Measurements from ENCODE around the gene AFF3.
"Not testable (repeated sequence)": the region's sequence is repeated elsewhere in the genome, so short reads cannot be mapped to it uniquely, and the experiment has no call there.

Gene AFF3

DNA sequence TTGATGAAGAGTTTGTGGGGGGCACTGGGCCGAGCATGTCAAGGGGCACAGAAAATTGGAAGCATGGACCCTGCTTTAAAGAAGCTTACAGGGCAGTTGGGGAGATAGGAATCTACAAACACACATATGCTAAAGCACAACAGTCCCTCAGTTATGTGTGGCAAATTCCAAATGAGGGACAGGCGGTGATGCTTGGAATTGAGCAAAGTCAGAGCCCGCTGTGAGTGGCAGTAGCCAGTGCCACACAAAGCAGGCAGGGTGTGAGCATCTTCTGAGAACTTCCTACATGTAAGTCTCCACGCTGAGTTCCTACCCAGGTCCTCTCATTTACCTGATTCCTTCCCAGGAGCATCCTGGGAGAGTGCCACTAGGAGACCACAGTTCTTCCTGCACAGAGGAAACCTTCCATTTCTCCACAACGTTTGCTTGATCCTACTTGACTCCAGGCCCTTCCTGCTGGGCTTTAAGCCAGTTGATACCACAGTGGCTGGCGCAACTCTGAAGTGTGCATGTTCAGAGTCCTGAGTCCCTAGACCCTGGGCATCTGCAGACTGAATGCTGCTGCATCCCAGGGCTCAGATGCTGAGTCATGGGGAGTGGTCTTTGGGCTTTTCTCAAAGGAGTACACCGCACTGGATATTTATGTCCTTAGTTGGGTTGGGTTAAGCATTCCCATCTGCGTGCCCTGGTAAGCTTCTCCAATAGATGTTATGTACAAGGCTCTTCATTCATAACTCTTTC lies 365.3 kb downstream of the AFF3 start:
- no peak for DNase-seq

DNA sequence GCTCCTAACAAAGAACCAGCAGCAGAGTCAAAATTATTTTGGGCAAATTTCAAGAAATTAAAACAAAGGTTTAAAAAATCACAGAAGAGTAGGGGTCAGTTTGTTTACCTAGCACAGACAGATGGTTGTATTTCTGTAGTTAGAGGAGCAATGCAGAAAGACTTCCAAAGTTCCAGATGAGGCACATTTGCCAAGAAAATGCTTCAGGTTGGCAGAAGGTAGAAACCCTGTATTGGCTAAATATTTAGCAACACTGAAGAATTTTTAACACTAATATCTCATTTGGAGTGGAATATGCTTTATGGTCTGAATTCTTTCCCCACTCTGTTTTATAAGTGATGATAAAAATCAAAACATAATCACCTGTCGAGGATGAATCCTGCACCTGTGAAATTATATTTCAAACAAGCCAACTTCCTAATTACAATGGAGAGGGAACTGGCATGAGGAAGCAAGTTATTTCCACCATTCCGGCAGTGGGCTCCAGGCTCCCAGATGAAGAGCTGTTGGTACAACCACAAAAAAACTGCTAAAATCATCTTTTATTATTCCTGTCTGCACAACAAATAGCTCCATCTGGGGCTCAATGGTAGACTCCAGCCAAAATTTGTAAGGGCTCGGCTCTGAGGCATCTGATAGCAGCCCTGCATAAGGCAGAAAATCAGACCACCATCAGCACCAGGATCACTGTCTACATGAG lies 366.0 kb downstream of the AFF3 start:
- DNase-seq, result no peak

DNA sequence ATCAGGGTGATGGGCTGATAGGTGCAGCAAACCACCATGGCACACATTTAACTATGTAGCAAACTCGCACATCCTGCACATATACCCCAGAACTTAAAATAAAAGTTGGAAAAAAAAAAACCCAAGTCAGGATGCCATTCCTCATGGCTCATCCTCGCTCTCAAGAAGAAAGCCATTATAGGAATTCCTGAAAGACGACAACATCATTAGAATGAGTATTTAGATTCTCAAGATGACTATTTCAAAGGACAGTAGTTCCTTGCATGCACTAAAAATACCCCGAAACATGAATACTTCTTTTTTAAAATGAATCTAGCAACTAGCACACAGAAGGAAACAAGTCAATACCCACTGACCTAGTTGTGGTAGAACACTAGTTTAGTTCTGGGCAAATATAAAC lies 366.8 kb downstream of the AFF3 start:
- no peak for DNase-seq

DNA sequence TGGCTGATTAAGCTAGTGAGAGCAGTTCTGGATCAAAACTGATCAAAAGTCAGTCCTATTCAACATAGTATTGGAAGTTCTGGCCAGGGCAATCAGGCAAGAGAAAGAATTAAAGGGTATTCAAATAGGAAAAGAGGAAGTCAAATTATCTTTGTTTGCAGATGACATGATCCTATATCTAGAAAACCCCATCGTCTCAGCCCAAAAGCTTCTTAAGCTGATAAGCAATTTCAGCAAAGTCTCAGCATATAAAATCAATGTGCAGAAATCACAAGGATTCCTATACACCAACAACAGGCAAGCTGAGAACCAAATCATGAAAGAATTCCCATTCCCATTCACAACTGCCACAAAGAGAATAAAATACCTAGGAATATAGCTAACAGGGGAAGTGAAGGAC lies 368.7 kb downstream of the AFF3 start:
- not testable (repeated sequence) for DNase-seq

DNA sequence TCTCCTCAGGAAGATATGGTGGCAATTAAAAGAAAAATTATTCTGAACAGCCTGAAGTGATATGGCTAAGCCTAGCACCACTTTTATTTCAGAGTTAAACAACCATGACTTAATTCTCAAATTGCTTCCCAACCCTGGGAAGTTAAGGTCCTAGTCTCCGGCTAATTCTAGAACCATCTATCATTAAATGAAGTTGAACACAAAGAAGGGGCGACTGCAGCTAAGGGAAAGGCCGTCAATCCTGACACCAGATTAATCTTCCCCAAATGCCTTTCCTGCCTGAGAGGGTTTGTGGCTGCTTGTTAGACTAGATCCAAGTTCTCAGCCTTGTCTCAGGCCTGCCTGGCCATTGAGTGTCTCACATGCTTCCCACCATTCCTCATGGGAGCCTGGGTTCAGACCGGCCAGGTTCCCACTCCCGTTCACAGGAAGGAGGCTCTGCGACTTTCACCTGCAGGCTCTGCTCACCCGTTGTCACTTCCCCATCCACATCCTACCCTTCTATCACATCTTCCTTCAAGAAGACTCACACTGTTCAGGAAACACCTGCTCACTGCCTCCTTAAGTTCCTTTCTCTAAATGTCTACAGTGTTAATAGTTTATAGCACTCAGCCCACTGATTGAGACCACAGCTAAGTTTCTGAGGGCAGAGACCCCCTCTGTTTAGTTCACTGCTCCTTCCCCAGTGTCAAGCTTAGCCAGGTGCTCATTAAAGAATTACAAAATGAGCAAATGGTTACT lies 369.6 kb downstream of the AFF3 start:
- no peak for DNase-seq

DNA sequence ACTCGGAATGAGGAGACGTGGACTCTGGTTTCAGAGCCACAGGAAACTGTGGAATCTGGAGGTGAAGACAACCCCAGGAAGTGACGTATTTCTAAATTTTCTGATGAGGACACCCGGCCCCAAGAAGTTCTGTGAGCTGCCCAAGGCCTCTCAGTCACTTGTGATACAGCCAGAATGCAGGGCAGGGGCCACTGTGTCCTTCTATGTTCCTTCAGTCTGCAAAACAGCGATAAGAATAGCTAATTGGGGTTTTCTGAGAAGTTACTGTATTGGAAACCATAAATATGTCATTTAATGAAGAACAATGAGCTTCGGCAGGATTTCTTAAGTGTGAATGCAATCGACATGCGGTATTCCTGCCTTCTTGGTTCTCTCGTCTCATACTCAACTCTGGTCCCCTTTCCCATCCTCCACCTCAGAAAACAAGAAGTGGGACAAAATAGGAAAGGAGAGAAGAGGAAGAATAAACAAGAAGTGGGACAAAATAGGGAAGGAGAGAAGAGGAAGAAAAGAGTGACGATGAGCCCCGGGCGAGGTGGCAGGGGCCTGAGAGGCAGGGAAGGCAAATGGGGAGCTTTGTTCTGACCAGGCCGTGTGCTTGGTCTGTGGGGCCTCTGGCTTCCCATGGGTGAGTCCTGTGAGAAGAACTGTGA lies 370.6 kb downstream of the AFF3 start:
- no peak for DNase-seq

DNA sequence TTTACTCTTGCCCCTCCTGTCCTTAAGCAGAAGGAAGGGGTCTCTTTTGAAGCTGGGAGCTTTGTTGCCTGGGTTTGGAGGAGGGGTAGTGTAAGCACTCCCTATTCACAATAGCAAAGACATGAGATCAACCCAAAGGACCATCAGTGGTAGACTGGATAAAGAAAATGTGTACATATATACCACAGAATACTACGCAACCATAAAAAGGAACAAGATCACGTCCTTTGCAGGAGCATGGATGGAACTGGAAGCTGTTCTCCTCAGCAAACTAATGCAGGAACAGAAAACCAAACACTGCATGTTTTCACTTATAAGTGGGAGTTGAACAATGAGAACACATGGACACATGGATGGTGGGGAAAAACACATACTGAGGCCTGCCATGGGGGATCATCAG lies 371.5 kb downstream of the AFF3 start:
- DNase-seq, result no peak

DNA sequence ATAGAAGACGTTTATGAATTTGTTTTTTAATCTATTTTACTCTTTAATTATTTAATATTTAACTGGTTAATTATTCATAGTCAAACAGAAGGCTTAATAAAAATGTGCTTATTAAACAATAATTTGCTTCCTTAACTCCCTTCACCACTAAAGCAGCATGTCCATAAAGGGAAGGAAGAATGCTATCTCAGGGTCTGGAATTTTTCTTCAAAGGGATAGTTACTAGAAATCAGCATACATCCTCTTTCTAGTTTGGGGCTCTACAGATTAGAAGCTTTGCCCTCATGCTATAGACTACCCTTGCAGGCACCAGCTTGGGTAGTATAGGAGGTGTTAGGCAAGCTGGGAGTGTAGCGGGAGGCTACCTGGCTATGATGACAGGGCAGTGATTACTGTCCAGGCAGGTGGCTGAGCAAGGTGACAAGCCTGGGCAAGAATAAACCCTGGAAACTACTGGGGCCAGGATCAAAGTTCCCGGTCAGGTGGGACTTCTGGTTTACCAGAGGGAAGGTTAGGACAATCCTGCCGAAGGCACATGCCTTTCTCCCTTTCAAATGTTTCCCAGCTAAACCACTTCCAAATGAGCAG lies 376.6 kb downstream of the AFF3 start:
- no peak for DNase-seq

DNA sequence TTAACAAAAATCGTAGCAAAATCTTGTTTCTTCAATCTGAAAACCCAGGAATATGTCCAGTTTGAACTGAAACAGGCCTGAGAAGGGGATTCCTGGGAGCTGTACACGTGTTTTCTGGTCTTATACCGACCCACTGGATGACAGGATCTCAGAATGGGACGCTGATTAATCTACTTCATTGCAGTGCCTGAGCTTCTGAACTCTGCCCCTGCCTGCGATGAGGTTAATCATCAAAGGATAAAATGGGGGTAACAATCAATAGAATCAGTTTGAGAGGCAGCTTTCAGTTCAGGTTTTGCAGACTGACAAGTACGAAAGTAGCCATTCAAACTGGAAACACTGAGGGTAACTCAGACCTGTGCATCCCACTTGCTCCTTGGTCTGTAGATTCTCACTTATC lies 378.6 kb downstream of the AFF3 start:
- DNase-seq, result no peak

DNA sequence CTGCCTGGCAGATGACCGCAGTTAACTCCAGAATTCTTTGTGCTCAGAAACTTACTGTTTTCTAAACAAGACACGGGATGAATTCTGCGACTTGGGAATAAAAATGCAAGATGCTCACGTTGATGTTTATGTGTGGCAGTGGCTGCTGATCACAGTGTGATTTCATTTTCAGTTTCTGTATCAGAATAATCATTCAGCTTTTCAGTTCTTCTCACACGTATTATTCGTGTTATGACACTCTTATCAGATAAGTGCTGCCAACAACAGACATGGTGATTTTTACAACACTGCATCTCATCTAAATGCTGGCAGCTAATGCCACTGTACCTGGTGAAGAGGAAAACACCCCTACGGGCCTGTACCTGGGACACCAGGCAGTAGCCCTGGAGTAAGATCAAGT lies 379.7 kb downstream of the AFF3 start:
- DNase-seq, result no peak

DNA sequence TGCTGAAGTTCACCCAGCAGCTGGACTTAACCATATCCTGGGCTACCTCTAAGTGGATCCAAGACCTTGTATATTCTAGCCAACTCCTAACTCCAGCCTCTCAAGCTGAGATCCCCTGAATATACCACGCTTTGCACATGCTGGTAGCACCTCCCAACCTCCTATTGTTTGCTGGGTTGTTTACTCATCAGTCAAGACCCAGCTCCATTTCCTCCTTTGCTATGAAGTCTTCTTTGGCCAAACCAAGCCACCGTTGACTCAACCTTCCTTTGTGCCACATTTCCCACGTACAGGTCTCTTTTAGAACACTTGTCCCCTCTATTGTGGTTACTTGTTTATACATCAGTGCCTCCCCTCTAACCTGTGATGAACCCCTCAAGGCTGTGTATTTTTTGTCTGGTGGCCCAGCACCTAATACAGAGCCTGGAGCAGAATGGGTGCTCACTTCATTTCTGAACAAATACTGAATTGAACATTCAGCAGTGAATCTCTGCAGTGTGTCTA lies 384.7 kb downstream of the AFF3 start:
- DNase-seq, result no peak

DNA sequence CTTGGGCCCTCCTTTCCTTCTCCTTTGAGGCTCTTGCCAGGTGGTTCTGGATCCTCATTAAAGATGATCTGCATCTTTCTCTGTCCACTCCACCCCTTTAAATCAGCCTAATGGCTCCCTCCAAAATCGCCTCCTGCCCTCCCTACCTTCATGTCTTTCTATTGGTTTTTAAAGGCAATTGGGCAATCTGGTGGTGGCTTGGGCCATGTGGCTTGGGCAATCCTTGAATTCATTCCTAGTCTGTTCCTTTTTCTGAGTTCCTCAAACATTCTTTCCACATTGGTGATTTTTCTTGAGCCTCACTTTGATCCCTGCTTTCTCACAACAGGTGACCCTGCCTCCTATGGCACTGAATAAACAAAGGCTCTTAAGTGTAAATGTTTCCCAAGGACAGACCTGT lies 386.3 kb downstream of the AFF3 start:
- no peak for DNase-seq

DNA sequence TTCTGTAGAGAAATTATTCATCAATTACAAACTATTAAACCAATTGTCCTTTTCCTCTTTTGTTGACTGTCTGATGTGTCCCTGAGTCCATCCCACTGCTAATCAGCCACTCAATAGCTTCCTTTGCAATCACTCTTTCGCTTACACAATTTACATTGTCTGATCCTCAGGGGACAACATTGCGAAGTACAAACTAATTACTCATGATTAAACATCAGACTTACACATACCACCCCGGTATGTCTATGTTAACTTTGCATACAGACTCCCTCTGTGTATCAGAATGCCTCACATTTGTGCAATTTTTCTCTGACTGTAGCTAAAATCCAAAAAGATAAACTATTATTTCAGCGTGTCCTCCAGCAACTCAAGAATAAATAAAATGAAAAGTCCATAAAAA lies 388.2 kb downstream of the AFF3 start:
- DNase-seq, result no peak

DNA sequence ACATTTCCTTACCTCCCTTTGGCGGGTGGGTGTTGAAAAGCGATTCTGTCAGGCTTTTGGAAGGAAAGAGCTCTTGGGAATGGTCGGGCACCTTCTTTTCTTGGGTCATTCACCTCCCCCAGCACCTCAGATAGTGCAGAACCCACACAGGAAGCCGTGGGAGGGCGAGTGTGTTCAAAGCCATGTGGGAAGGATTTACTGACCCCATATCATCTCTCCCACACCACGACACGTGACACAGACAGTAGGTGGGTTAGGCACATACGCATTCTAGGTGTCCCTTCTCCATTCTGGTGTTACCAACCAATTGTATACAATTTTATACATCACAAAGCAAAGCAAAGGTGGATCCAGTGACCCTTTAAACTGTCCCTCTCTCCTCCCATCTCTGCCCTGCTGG lies 388.9 kb downstream of the AFF3 start:
- no peak for DNase-seq

DNA sequence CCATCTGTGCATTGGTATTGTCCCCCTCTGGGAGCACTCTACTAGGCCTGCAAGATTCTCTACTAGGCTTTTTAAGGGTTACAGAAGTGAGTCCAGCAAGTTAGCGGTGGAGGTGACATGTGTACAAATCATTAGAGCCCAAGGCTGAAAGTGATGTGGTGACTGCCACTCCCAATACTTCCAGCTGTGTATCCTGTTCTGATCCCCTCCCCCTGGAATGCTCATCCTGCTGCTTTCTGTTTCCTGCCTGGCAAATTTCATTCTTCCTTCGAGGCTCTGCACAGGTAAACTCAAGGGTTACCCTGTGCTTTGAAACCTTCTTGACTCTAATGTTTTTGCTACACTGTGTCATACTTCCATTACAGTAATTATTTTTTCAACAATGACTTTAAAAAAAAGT lies 394.0 kb downstream of the AFF3 start:
- no peak for DNase-seq

DNA sequence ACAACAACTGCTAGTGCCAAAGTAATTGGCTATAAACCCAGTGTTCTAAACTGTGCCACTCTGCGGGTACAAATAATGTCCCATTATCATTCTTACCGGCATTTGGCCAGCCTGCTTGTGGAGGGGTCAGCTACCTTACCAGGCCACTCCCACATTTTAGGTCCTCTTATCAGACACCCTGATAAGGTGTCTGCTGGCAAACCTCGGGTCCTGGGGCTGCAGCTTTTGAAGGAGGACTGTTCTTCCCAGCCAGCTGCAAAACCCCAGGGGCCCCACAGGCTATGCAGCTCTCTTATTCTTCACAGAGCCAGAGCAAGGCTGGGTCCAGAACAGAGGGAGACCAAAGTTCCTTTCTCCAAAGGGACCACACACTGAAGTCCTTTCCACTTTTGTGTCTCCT lies 394.5 kb downstream of the AFF3 start:
- no peak for DNase-seq

DNA sequence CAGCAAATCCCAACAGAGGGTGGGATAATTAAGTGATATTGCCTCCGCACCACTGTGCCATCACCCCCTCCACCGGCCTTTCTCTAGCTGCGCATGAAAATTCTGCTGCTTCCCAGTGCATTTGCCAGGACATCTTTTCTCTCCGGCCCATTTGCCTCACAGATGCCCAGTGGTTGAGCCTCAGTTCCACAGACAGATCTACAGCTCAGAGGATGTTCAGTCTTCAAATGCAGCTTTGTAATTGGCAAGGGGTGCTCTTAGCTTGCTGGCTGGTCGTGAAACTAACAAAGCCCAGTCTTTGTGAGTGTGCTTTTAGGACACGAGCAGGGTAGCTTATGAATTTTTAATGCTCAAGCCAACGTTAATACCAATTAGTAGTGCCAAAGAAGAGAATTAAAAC lies 399.2 kb downstream of the AFF3 start:
- no peak for DNase-seq

DNA sequence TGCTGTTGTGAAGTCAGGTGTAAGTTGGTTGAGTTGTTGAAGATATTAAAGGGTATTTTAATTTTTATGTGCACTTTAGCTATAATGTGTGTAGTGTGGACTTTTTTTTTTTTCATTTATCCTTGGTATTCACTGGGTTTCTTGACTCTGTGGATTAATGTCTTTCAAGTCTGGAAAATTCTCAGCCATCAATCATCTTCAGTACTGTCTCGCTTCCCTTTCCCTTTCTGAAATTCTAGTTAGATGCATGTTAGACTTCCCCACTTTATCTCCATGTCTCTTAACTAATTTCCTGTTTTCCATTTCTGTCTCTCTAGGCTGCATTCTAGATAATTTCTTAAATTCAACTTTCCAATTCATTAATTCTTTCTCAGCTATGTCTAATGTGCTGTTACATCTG lies 404.9 kb downstream of the AFF3 start:
- no peak for DNase-seq

DNA sequence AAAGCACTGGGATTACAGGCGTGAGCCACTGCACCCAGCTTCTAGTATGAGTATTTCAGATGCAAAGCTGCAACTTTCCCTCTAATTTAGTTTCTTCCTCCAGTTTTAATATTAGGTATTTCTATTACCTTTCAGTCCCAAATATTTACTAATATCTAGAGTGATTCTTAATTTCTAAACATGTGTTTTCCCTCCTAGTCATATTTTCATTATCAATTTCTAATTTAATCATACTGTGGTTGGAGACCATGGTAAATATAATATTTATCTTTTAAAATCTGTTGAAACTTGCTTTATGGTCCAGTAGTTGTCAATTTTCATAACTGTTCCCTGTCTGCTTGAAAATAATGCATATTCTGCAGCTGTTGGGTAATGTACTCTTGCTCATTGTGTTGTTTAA lies 406.6 kb downstream of the AFF3 start:
- DNase-seq, result no peak

DNA sequence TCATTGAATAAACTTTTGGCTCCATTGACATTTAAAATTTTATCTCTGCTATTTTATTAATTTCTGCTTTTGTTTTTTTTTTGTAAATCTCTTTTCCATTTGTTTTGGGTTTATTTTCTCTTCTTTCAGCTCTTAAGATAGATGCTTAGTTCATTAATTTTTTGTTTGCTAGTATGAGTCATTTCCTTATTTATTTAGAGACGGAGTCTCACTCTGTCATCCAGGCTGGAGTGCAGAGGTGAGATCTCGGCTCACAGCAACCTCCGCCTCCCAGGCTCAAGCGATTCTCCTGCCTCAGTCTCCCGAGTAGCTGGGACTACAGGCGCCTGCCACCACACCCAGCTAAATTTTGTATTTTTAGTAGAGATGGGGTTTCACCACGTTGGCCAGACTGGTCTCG lies 407.1 kb downstream of the AFF3 start:
- DNase-seq, result not testable (repeated sequence)

DNA sequence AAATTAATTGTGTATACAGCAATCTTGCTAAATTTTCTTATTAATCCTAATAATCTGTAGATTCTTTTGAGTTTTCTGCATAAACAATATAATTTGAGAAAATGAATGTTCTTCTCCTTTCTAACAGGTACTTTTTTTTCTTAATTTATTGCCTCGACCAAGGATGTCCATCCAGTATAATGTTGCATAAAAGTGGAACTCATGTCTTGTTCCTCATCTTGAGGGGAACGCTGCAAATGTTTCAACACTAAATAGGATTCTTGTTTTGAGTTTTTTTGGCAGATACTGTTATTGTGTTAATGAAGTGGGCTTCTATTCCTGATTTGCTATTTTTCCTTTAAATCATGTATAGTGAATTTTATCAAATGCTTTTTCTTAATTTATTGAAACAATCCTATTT lies 408.2 kb downstream of the AFF3 start:
- DNase-seq, result no peak

DNA sequence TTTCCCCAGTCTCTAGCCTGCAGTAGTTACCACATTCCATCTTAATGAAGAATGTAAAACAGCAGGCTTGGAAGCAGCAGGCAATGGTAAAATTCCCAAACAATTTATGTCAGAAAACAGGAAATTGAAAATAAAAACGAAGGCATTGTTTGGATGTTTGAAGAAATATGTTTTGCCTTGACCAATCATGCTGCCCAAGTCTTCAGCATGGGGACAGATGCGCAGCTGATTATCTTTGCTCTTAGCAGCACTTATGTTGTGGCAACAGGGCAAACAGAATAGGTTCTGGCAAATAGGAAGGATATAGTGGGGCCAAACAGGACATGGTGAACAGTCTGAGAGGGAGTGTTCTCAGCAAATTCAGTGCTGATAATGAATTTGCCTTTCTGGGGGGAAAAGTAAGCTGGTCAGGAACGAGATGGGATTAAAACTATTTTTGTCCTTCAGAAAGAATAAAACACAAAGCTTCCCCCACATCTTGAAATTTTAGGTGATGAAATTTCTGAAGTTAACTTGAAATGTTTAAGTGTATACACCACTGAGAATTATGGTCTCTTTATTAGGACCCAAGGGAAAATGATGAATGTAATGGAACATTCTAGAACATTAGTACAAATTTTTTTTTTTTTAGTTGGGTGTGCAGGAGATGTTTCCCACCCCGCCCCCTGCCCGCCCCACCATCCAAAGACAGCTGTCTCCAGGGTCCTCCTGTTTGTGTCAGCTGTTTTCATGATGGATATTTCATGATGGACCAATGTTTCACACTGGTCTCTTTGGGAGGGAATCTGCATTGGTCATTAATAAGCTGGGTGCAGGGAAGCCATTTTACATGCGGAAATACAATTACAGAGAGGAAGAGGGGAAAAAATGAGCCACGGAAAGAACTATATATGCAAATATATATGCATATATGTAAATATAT lies 413.0 kb downstream of the AFF3 start:
- DNase-seq, result no peak

Measured in NK-92 treated with Interleukin-12 subunit alpha and Interleukin-12 subunit beta, amount 100 ng/mL, for 24 hours (cell line).